Measurements from ENCODE around the gene MAFB. TPM values are rescaled to one million over a fixed set of nuclear protein-coding genes. Genes with fewer than 3 reads are reported as not detected.
"Not testable (repeated sequence)": the region's sequence is repeated elsewhere in the genome, so short reads cannot be mapped to it uniquely, and the experiment has no call there.

The MAFB gene
- 70.2 TPM for total RNA-seq (2013)
- polyA plus RNA-seq (100 to 1,000 TPM; 113 to 161 (median 134) TPM), polyA minus RNA-seq (90.7 and 154 TPM in 2 replicates), total RNA-seq (166 to 565 (median 278) reads per million in 11 experiments)

GRCh38 chr20:40689100-40689942 is at the start of gene MAFB:
MAFB (minus strand) TSS chr20:40689236; CDS start chr20:40688850, 386 bp downstream.
- under 1% methylated on average over 84 of the region's 85 CpGs for WGBS (ENCODE audit: insufficient coverage)
- peaks cover 0 to 57% (median 44%) of the 10 kb centered on the region in 7 donors for H3K9me3 Mint-ChIP-seq

DNA sequence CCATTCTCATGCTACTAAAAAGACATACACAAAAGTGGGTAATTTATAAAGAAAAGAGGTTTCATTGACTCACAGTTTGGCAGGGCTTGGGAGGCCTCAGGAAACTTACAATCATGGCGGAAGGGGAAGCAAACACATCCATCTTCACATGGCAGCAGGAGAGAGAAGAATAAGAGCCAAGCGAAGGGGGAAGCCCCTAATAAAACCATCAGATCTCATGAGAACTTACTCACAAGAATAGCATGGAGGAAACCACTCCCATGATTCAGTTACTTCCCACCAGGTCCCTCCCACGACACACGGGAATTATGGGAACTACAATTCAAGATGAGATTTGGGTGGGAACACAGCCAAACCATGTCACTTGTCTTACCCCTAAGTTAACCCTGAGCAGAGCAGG is 47.4 kb upstream of the MAFB start:
- intact Hi-C loops (cut with micrococcal nuclease); H3K79me2 ChIP-seq (ENCODE audit: insufficient read depth, low read length); H3K4me3 Mint-ChIP-seq; H3K9me3 ChIP-seq (replicated peaks in 1 of 2; ENCODE audit: control insufficient read depth in 1 of 2, insufficient read depth in 1 of 2, low read length in 2 of 2); H3K4me1 Mint-ChIP-seq; H3K4me2 ChIP-seq (replicated peaks; ENCODE audit: extremely low read depth, low read length, poor library complexity, severe bottlenecking); H2AFZ ChIP-seq (ENCODE audit: insufficient read depth, low read depth, low read length, poor library complexity, severe bottlenecking); H3K9ac ChIP-seq (ENCODE audit: insufficient read depth, low read length, poor library complexity, severe bottlenecking); H3K36me3 Mint-ChIP-seq; H4K20me1 ChIP-seq (ENCODE audit: insufficient read depth, low read length); H3K27ac ChIP-seq (ENCODE audit: low read depth in 1 of 2, low read length in 2 of 2); H3K36me3 ChIP-seq (replicated peaks in 1 of 2; ENCODE audit: control insufficient read depth in 1 of 2, insufficient read depth in 2 of 2, low read length in 2 of 2); DNase-seq; H3K27ac Mint-ChIP-seq; H3K4me3 ChIP-seq (replicated peaks in 1 of 3; ENCODE audit: low read depth in 2 of 3, low read length in 3 of 3); H3K4me1 ChIP-seq (ENCODE audit: control insufficient read depth in 1 of 2, insufficient read depth in 2 of 2, low read length in 2 of 2): not testable (repeated sequence)
- peaks cover 18% of the 10 kb centered on the region in 2 donors for H3K27me3 ChIP-seq (ENCODE audit: control insufficient read depth in 2 of 2, insufficient read depth in 2 of 2, low read length in 2 of 2)
- H3K27me3 Mint-ChIP-seq (ENCODE audit: low read depth in 3 of 3), result peaks cover 15 to 23% (median 16%) of the 10 kb centered on the region in 3 donors
- peaks cover 4 to 11% (median 9%) of the 10 kb centered on the region in 7 donors for H3K9me3 Mint-ChIP-seq
- WGBS (ENCODE audit: insufficient coverage), result 57% methylated on average over 2 of the region's 4 CpGs

More at GRCh38 chr20:40689100-40689942, at the start of gene MAFB:
- Histone ChIP-seq H3K27me3 (ENCODE audit: control insufficient read depth in 2 of 2, insufficient read depth in 2 of 2, low read length in 2 of 2) (peaks cover 50 to 69% of the 10 kb centered on the region in 2 donors), H3K4me3 (replicated peaks in 1 of 3; ENCODE audit: low read depth in 2 of 3, low read length in 3 of 3) (peak within 1 kb of the TSS; percentile 93 to 99 (median 97)), H3K9me3 (replicated peaks in 1 of 2; ENCODE audit: control insufficient read depth in 1 of 2, insufficient read depth in 1 of 2, low read length in 2 of 2) (peaks cover 7 to 22% of the 10 kb centered on the region in 2 donors), H3K79me2 (ENCODE audit: insufficient read depth, low read length) (peaks cover 37% of the 10 kb centered on the region), H4K20me1 (ENCODE audit: insufficient read depth, low read length) (peaks cover 55% of the 10 kb centered on the region), H3K4me1 (ENCODE audit: control insufficient read depth in 1 of 2, insufficient read depth in 2 of 2, low read length in 2 of 2) (peaks cover 42 to 63% of the 10 kb centered on the region in 2 donors), H3K36me3 (replicated peaks in 1 of 2; ENCODE audit: control insufficient read depth in 1 of 2, insufficient read depth in 2 of 2, low read length in 2 of 2) (peaks cover 5 to 23% of the 10 kb centered on the region in 2 donors), H3K9ac (ENCODE audit: insufficient read depth, low read length, poor library complexity, severe bottlenecking) (peak within 1 kb of the TSS; percentile 89), H2AFZ (ENCODE audit: insufficient read depth, low read depth, low read length, poor library complexity, severe bottlenecking) (peak within 1 kb of the TSS; percentile 87), H3K4me2 (replicated peaks; ENCODE audit: extremely low read depth, low read length, poor library complexity, severe bottlenecking) (peak within 1 kb of the TSS; percentile 94), H3K27ac (ENCODE audit: low read depth in 1 of 2, low read length in 2 of 2) (peak within 1 kb of the TSS; percentile 95 to 99)
- intact Hi-C loops (cut with micrococcal nuclease), result loop anchor here (2.0 to 10.0 kb wide), 8 partner anchors 115 to 367 kb away; no protein-coding TSS in a partner anchor
- Mint-ChIP-seq H3K27ac (peak within 1 kb of the TSS; percentile 93 to 99 (median 96)), H3K27me3 (ENCODE audit: low read depth in 3 of 3) (peaks cover 71 to 81% (median 75%) of the 10 kb centered on the region in 3 donors), H3K4me3 (peak within 1 kb of the TSS; percentile 97 to 100), H3K4me1 (peaks cover 55% of the 10 kb centered on the region), H3K36me3 (peaks cover 46 to 47% of the 10 kb centered on the region in 2 donors)
- no peak for TF ChIP-seq CTCF (IDR thresholded peaks at IDR 0.05)
- DNase-seq, result peak; percentile 94 to 96 (median 96)

Measured in CD14-positive monocyte (primary cell).